ENCODE measurements around the gene DPP8.

DNA sequence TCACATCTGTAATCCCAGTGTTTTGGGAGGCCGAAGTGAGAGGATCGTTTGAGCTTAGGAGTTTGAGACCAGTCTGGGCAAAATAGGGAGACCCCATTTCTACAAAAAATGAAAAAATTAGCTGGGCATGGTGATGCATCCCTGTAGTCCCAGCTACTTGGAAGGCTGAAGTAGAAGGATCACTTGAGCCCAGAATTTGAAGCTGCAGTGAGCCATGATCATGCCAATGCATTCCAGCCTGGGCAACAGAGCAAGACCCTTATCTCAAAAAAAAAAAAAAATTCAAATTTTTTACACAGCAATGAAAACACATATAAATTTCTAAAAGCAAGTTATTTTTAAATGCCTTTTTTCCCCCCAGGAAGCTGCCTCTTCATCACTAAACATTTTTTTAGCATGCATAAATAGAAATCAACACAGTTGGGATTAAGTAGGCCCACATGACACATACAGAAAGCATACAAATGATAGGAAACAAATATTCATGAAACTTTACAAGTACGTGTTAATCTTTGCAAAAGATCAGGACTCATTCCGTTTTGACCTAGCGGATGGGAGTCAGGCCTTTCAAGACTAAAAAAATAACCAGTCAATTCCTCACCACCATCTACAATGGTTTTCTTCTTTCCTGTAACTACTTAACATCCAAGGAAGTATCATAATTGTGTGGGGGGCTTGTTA is 49.1 kb downstream of the DPP8 start:
- TF ChIP-seq ZNF331 (CRISPR knock-in tag; IDR thresholded peaks at IDR 0.05; ENCODE audit: low read depth) (no peak), EZH2phosphoT487 (IDR thresholded peaks at IDR 0.05; ENCODE audit: unreplicated experiment) (no peak)
- TF ChIP-seq, protein P1, sequence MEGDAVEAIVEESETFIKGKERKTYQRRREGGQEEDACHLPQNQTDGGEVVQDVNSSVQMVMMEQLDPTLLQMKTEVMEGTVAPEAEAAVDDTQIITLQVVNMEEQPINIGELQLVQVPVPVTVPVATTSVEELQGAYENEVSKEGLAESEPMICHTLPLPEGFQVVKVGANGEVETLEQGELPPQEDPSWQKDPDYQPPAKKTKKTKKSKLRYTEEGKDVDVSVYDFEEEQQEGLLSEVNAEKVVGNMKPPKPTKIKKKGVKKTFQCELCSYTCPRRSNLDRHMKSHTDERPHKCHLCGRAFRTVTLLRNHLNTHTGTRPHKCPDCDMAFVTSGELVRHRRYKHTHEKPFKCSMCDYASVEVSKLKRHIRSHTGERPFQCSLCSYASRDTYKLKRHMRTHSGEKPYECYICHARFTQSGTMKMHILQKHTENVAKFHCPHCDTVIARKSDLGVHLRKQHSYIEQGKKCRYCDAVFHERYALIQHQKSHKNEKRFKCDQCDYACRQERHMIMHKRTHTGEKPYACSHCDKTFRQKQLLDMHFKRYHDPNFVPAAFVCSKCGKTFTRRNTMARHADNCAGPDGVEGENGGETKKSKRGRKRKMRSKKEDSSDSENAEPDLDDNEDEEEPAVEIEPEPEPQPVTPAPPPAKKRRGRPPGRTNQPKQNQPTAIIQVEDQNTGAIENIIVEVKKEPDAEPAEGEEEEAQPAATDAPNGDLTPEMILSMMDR (conservative IDR thresholded peaks at IDR 0.05; ENCODE audit: low read depth in 2 of 2): no peak
